Fibroblast of villous mesenchyme (primary cell): Measurements from ENCODE around the gene BMERB1. TPM values are rescaled to one million over a fixed set of nuclear protein-coding genes. Genes with fewer than 3 reads are reported as not detected.
"Not testable (repeated sequence)": the region's sequence is repeated elsewhere in the genome, so short reads cannot be mapped to it uniquely, and the experiment has no call there.

ENCODE experiments used
- DNase-seq: peaks from one replicate; pipeline ENCODE4 v3.0.0-alpha.2; 2010; ENCODE audit warnings: low read depth
- H3K4me3 ChIP-seq: 2 replicates; pipeline ENCODE4 v1.5.1; 2011; ENCODE audit warnings: low read depth, mild to moderate bottlenecking, low read length
- CTCF ChIP-seq: IDR thresholded peaks from 2 replicates; pipeline ENCODE4 v1.5.1; 2012; ENCODE audit warnings: low read depth, mild to moderate bottlenecking, low read length; ENCODE audit not compliant: insufficient read depth
- total RNA-seq: library from RNA; depleted of rRNA; stranded (reverse); fragments of >200 nt; gene quantifications from 2 replicates; pipeline ENCODE4 v1.2.3, GENCODE V29; 2012

Gene BMERB1
- total RNA-seq, 1 donor: 44.0 TPM

DNA sequence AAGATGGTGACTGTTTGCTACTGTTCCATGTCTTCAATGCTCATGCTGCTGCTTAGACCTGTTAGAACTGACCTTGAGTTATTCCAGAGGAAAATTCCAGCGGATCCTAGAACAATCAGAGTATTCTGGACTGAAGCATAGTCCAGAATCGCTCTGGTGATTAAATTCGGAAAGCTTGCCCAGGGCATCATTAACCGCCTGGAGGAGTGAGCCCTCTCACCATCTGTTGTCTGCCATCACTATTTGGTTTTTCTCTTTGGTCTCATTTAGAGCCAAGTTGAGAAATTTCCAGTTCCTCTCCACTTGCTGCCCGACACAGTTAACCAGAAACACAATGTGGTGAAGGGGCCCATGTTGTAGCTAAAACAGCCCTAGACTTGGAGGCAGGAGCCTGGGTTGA is 104.1 kb downstream of the BMERB1 start:
- no peak overlapping the region for H3K4me3 ChIP-seq
- DNase-seq: no peak
- no peak for TF ChIP-seq CTCF

GRCh38 chr16:15539197-15539596 is 104.8 kb downstream of the BMERB1 start:
- no peak for DNase-seq
- TF ChIP-seq CTCF: no peak
- H3K4me3 ChIP-seq: no peak overlapping the region

GRCh38 chr16:15542261-15542660 is 107.9 kb downstream of the BMERB1 start:
- no peak for DNase-seq
- TF ChIP-seq CTCF: no peak
- no peak overlapping the region for H3K4me3 ChIP-seq

DNA sequence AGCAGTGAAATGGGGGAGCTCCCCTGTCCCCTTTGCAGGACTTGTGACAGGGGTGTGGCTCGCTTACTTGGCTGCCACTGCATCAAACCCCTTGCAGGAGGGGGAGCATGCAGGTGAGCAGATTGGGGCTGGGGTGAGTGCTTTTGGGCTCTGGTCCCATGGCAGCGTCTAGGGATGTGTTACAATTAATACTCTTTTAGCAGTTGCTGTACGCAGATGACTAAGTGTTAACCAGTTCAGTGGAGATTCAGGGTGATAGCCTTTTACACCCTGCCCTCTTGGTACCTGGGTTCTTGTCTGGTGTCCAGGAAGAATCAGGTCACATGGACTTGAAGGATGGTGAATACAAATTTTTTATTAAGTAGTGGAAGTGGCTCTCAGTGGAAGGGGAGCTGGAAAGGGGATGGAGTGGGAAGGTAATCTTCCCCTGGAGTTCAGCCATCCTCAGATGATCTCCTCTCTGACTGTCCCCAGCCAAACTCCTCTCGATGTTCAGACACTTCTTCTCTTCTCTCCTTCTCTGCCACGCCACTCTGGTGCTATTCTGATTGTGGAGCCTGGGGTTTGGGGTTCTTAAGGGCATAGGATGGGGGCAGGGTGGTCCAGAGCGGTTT is 108.5 kb downstream of the BMERB1 start:
- H3K4me3 ChIP-seq: no peak overlapping the region
- DNase-seq: no peak
- no peak for TF ChIP-seq CTCF

DNA sequence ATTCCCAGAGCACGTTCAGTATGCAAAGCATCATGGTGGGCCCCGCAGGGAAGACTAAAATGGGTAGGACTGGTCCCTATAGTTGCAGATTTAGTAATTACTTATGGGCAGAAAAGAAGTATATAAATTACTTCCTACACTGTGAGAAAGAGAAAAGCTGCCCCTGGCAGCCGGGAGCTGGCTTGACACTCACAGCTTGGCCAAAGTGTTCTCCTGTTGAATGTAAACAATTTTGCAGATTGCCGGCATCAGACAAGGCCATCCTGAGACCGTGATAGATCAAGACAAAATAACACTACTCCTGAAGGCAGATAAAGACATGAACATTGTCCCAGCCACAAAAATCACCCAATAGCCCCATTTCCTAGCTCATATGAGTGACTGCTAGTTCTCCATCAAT is 110.0 kb downstream of the BMERB1 start:
- TF ChIP-seq CTCF: no peak

DNA sequence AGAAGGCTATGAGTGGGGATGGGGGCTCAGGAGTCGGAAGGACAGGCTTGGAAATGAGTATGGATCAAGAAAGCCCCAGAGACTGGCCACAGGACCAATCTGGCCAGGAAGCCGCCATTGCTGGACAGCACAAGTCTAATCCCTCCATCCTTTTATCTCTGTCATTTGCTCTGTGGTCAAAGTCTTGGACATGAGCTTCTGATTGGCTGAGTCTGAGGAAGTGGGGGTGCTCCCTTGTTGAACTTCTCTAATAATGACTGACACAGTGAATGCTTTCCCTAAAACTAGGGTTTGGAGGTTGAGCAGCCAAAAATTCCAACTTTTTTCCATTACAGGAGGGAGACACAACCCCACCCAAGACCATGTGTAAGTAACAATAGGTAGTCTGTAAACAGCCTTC is 111.2 kb downstream of the BMERB1 start:
- TF ChIP-seq CTCF: no peak
- no peak overlapping the region for H3K4me3 ChIP-seq
- no peak for DNase-seq

More for the DNA sequence above, 110.0 kb downstream of the BMERB1 start:
- no peak for DNase-seq
- H3K4me3 ChIP-seq: no peak overlapping the region

GRCh38 chr16:15547072-15547767 is 112.8 kb downstream of the BMERB1 start:
- H3K4me3 ChIP-seq, DNase-seq: not testable (repeated sequence)
